Sciatic nerve (tissue), 2 donors: ENCODE measurements around the gene TIMP2. TPM values are rescaled to one million over a fixed set of nuclear protein-coding genes. Genes with fewer than 3 reads are reported as not detected.
A peak's percentile ranks its signal among the peaks of the same experiment; 100 is the strongest.
"Not testable (repeated sequence)": the region's sequence is repeated elsewhere in the genome, so short reads cannot be mapped to it uniquely, and the experiment has no call there.

Source experiments
- ATAC-seq: fragments of 200-7000 bp; cut with Tn5 transposase; one replicate; pipeline ENCODE4 v1.9.1; 2020; ENCODE audit warnings: mild to moderate bottlenecking, moderate library complexity
- DNase-seq: peaks from one replicate; pipeline ENCODE4 v3.0.0-alpha.2; 2020; ENCODE audit warnings: low spot score
- intact Hi-C: fragments of 100-400 bp; cut with DNase I; formaldehyde crosslinking; loops from one replicate; pipeline ENCODE4 v1.14.2; 2022
- total RNA-seq: library from RNA; stranded (reverse); fragmentation: NEBNext Ultra II Directional; extraction: Animal tissue kit (Norgen Biotek cat#: 25700); gene quantifications from one replicate; pipeline ENCODE4 v1.2.1, GENCODE V29; 2021
- donor health status: DM: no; HTN: no; CAD: no.
- donor health status: DM: no; HTN: no; CAD: no.

Gene TIMP2
- total RNA-seq, 1 donor from 2014 or later, result 720 TPM

GRCh38 chr17:78883089-78883532 lies 42.1 kb downstream of the TIMP2 start:
- intact Hi-C loops, result no loop called here
- DNase-seq (peak; percentile 80), ATAC-seq (peak; percentile 67)

- DNase-seq (peak; percentile 77), ATAC-seq (peak; percentile 5)
- intact Hi-C loops, result no loop called here
These were observed 42.6 kb downstream of the TIMP2 start for GRCh38 chr17:78882540-78883088.

- intact Hi-C loops, result loop anchor here (10.0 kb wide), 1 partner anchor 45 kb away; the partner anchor contains the start of gene TIMP2
- peak; percentile 91 for DNase-seq
- ATAC-seq, result peak; percentile 57
These were observed 45.5 kb downstream of the TIMP2 start for GRCh38 chr17:78879635-78880186.

GRCh38 chr17:78878871-78879527 lies 46.2 kb downstream of the TIMP2 start:
- intact Hi-C loops, result loop anchor here (10.0 kb wide), 1 partner anchor 46 kb away; the partner anchor contains the start of gene TIMP2
- no peak for ATAC-seq
- no peak for DNase-seq

- DNase-seq (no peak), ATAC-seq (no peak)
- intact Hi-C loops, result loop anchor here (10.0 kb wide), 1 partner anchor 47 kb away; the partner anchor contains the start of gene TIMP2
These were observed 46.9 kb downstream of the TIMP2 start for GRCh38 chr17:78878261-78878660.

GRCh38 chr17:78876954-78877517 lies 48.2 kb downstream of the TIMP2 start:
- ATAC-seq, DNase-seq: not testable (repeated sequence)
- intact Hi-C loops, result loop anchor here (10.0 kb wide), 1 partner anchor 48 kb away; the partner anchor contains the start of gene TIMP2

GRCh38 chr17:78876094-78876597 lies 49.0 kb downstream of the TIMP2 start:
- intact Hi-C loops, result loop anchor here (10.0 kb wide), 1 partner anchor 49 kb away; the partner anchor contains the start of gene TIMP2
- ATAC-seq (no peak), DNase-seq (no peak)

- DNase-seq (no peak), ATAC-seq (no peak)
- intact Hi-C loops, result loop anchor here (10.0 kb wide), 1 partner anchor 49 kb away; the partner anchor contains the start of gene TIMP2
These were observed 49.7 kb downstream of the TIMP2 start for GRCh38 chr17:78875363-78876093.

GRCh38 chr17:78873519-78874340 lies 51.5 kb downstream of the TIMP2 start:
- intact Hi-C loops, result loop anchor here (10.0 kb wide), 1 partner anchor 51 kb away; the partner anchor contains the start of gene TIMP2
- ATAC-seq, result peak; percentile 83
- peak; percentile 78 for DNase-seq

- ATAC-seq (no peak), DNase-seq (no peak)
- intact Hi-C loops, result loop anchor here (10.0 kb wide), 1 partner anchor 52 kb away; the partner anchor contains the start of gene TIMP2
These were observed 52.7 kb downstream of the TIMP2 start for GRCh38 chr17:78872486-78872885.

GRCh38 chr17:78870621-78871020 lies 54.6 kb downstream of the TIMP2 start:
- no peak for ATAC-seq
- intact Hi-C loops, result loop anchor here (10.0 kb wide), 1 partner anchor 54 kb away; the partner anchor contains the start of gene TIMP2
- no peak for DNase-seq

GRCh38 chr17:78868391-78868790 lies 56.8 kb downstream of the TIMP2 start:
- DNase-seq (no peak), ATAC-seq (no peak)
- intact Hi-C loops, result loop anchor here (5.0 kb wide), 1 partner anchor 104 kb away; no protein-coding TSS in a partner anchor

GRCh38 chr17:78867046-78867445 lies 58.1 kb downstream of the TIMP2 start:
- intact Hi-C loops, result loop anchor here (5.0 kb wide), 1 partner anchor 105 kb away; no protein-coding TSS in a partner anchor
- not testable (repeated sequence) for DNase-seq, ATAC-seq

- peak; percentile 53 for ATAC-seq
- intact Hi-C loops, result loop anchor here (5.0 kb wide), 1 partner anchor 106 kb away; no protein-coding TSS in a partner anchor
- peak; percentile 87 for DNase-seq
These were observed 59.4 kb downstream of the TIMP2 start for GRCh38 chr17:78865682-78866390.

GRCh38 chr17:78864117-78864516 lies 61.1 kb downstream of the TIMP2 start:
- DNase-seq (no peak), ATAC-seq (no peak)
- intact Hi-C loops, result no loop called here

GRCh38 chr17:78862073-78863023 lies 62.8 kb downstream of the TIMP2 start:
- intact Hi-C loops, result no loop called here
- DNase-seq, result peak; percentile 90
- ATAC-seq, result peak; percentile 95
